Transverse colon (tissue), 3 donors: ENCODE data around the gene PALLD.

ENCODE experiments used
- POLR2A ChIP-seq: fragments of 450-650 bp; IDR thresholded peaks from one replicate; pipeline ENCODE4 v1.6.1; 2016; ENCODE audit warnings: antibody characterized with exemption, mild to moderate bottlenecking, moderate library complexity
- TF ChIP-seq, protein P1 (sequence below), 5 experiments: fragments of 200-600 bp in 3 of 5; fragments of 450-650 bp in 2 of 5; sonication (generic) in 3 of 5; IDR thresholded peaks; 1 replicate in 2 of 5; 2 replicates in 3 of 5; pipeline ENCODE4 v1.5.1; 2016 to 2017; ENCODE audit warnings: antibody characterized with exemption in 5 of 5, inconsistent platforms in 3 of 5, mild to moderate bottlenecking in 2 of 5, moderate library complexity in 1 of 5

GRCh38 chr4:168781341-168781740 is 284.5 kb downstream of the PALLD start:
- TF ChIP-seq, protein P1, sequence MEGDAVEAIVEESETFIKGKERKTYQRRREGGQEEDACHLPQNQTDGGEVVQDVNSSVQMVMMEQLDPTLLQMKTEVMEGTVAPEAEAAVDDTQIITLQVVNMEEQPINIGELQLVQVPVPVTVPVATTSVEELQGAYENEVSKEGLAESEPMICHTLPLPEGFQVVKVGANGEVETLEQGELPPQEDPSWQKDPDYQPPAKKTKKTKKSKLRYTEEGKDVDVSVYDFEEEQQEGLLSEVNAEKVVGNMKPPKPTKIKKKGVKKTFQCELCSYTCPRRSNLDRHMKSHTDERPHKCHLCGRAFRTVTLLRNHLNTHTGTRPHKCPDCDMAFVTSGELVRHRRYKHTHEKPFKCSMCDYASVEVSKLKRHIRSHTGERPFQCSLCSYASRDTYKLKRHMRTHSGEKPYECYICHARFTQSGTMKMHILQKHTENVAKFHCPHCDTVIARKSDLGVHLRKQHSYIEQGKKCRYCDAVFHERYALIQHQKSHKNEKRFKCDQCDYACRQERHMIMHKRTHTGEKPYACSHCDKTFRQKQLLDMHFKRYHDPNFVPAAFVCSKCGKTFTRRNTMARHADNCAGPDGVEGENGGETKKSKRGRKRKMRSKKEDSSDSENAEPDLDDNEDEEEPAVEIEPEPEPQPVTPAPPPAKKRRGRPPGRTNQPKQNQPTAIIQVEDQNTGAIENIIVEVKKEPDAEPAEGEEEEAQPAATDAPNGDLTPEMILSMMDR (IDR thresholded peaks at IDR 0.05): no peak
- no peak for TF ChIP-seq POLR2A
